Tibial nerve (tissue), 4 donors: ENCODE data around the gene MRPL36. TPM values are rescaled to one million over a fixed set of nuclear protein-coding genes. Genes with fewer than 3 reads are reported as not detected.

Experiments
- DNase-seq, 2 donors: peaks; one replicate each; pipeline ENCODE4 v3.0.0-alpha.2; 2019; ENCODE audit warnings: low spot score in 2 of 2
- H3K27ac ChIP-seq, 4 donors: fragments of 200-600 bp; sonication (generic) in 3 of 4; one replicate each; pipeline ENCODE4 v1.5.1; 2017 to 2019; ENCODE audit warnings: mild to moderate bottlenecking in 1 of 4
- H3K27me3 ChIP-seq, 2 donors: fragments of 200-600 bp; sonication (generic) in 1 of 2; one replicate each; pipeline versions ENCODE4 v1.5.1 to v1.6.0; 2017 to 2019
- H3K36me3 ChIP-seq, 3 donors: fragments of 200-600 bp; sonication (generic); one replicate each; pipeline ENCODE4 v1.5.1; 2018 to 2019
- H3K4me1 ChIP-seq, 4 donors: fragments of 200-600 bp; sonication (generic) in 3 of 4; one replicate each; pipeline ENCODE4 v1.5.1; 2017 to 2019
- H3K4me3 ChIP-seq, 4 donors: fragments of 200-600 bp; sonication (generic) in 3 of 4; one replicate each; pipeline ENCODE4 v1.5.1; 2017 to 2019; ENCODE audit warnings: mild to moderate bottlenecking in 1 of 4, moderate library complexity in 1 of 4
- H3K9me3 ChIP-seq, 4 donors: fragments of 200-600 bp; sonication (generic) in 3 of 4; one replicate each; pipeline ENCODE4 v1.5.1; 2017 to 2019
- EP300 ChIP-seq, 2 donors: sonication (generic); formaldehyde crosslinking; IDR thresholded peaks; one replicate each; pipeline ENCODE4 v1.6.1; 2017; ENCODE audit warnings: antibody characterized with exemption in 2 of 2, mild to moderate bottlenecking in 1 of 2
- POLR2A ChIP-seq, 2 donors: fragments of 450-650 bp; IDR thresholded peaks; one replicate each; pipeline ENCODE4 v1.6.1; 2017; ENCODE audit warnings: antibody characterized with exemption in 2 of 2, mild to moderate bottlenecking in 2 of 2, moderate library complexity in 2 of 2
- WGBS, 2 donors: methylation state at CpG; one replicate each; pipeline ENCODE4 v1.1.5; 2018; 5-methylcytosine and 5-hydroxymethylcytosine counted together
- total RNA-seq, 4 donors: library from RNA; depleted of rRNA; stranded (reverse); fragments of >200 nt; gene quantifications; one replicate each; pipeline ENCODE4 v1.1.0, GENCODE V29; 2016
- TF ChIP-seq, protein P1 (sequence below), 5 experiments: fragments of 200-600 bp in 3 of 5; fragments of 450-650 bp in 2 of 5; sonication (generic) in 3 of 5; IDR thresholded peaks; one replicate each; pipeline ENCODE4 v1.5.1; 2016 to 2019; ENCODE audit warnings: antibody characterized with exemption in 5 of 5, mild to moderate bottlenecking in 3 of 5, moderate library complexity in 2 of 5

Gene MRPL36
- total RNA-seq, 4 donors from 2014 or later: 18.2 to 54.0 (median 27.8) TPM

GRCh38 chr5:1826235-1826980, 26.8 kb upstream of the MRPL36 start:
- 83 to 86% methylated on average over 20 to 22 of the region's 26 CpGs for WGBS, 2 donors
- Histone ChIP-seq H3K27me3 (no peaks in the 10 kb centered on the region), H3K36me3 (peaks cover 0 to 81% (median 2%) of the 10 kb centered on the region in 3 donors), H3K4me1 (no peaks in the 10 kb centered on the region), H3K4me3 (no peak overlapping the region), H3K9me3 (peaks cover 0 to 5% (median 0%) of the 10 kb centered on the region in 4 donors), H3K27ac (no peak overlapping the region)
- no peak for TF ChIP-seq EP300 (IDR thresholded peaks at IDR 0.05)
- DNase-seq: no peak

- 94 to 96% methylated on average over 18 to 23 of the region's 27 CpGs for WGBS, 2 donors
- no peaks in the 10 kb centered on the region for H3K4me1 ChIP-seq
- peaks cover 0 to 5% (median 0%) of the 10 kb centered on the region in 4 donors for H3K9me3 ChIP-seq
- no peak for DNase-seq
- no peak overlapping the region for H3K27ac ChIP-seq
- H3K27me3 ChIP-seq: no peaks in the 10 kb centered on the region
- TF ChIP-seq, protein P1, sequence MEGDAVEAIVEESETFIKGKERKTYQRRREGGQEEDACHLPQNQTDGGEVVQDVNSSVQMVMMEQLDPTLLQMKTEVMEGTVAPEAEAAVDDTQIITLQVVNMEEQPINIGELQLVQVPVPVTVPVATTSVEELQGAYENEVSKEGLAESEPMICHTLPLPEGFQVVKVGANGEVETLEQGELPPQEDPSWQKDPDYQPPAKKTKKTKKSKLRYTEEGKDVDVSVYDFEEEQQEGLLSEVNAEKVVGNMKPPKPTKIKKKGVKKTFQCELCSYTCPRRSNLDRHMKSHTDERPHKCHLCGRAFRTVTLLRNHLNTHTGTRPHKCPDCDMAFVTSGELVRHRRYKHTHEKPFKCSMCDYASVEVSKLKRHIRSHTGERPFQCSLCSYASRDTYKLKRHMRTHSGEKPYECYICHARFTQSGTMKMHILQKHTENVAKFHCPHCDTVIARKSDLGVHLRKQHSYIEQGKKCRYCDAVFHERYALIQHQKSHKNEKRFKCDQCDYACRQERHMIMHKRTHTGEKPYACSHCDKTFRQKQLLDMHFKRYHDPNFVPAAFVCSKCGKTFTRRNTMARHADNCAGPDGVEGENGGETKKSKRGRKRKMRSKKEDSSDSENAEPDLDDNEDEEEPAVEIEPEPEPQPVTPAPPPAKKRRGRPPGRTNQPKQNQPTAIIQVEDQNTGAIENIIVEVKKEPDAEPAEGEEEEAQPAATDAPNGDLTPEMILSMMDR (IDR thresholded peaks at IDR 0.05): no peak
- TF ChIP-seq POLR2A (IDR thresholded peaks at IDR 0.05) (no peak), EP300 (IDR thresholded peaks at IDR 0.05) (no peak)
- peaks cover 0 to 86% (median 2%) of the 10 kb centered on the region in 3 donors for H3K36me3 ChIP-seq
- H3K4me3 ChIP-seq: no peak overlapping the region
These were observed 25.5 kb upstream of the MRPL36 start for GRCh38 chr5:1824903-1825841.

- H3K4me1 ChIP-seq: no peaks in the 10 kb centered on the region
- peaks cover 0 to 6% (median 0%) of the 10 kb centered on the region in 4 donors for H3K9me3 ChIP-seq
- TF ChIP-seq, protein P1 (IDR thresholded peaks at IDR 0.05): no peak
- TF ChIP-seq EP300 (IDR thresholded peaks at IDR 0.05) (no peak), POLR2A (IDR thresholded peaks at IDR 0.05) (no peak)
- H3K27ac ChIP-seq: no peak overlapping the region
- 88 to 96% methylated on average over 25 of the region's 25 CpGs for WGBS, 2 donors
- H3K36me3 ChIP-seq: peaks cover 0 to 88% (median 2%) of the 10 kb centered on the region in 3 donors
- no peak overlapping the region for H3K4me3 ChIP-seq
- DNase-seq: no peak
- no peaks in the 10 kb centered on the region for H3K27me3 ChIP-seq
These were observed 24.6 kb upstream of the MRPL36 start for GRCh38 chr5:1824109-1824821.

DNA sequence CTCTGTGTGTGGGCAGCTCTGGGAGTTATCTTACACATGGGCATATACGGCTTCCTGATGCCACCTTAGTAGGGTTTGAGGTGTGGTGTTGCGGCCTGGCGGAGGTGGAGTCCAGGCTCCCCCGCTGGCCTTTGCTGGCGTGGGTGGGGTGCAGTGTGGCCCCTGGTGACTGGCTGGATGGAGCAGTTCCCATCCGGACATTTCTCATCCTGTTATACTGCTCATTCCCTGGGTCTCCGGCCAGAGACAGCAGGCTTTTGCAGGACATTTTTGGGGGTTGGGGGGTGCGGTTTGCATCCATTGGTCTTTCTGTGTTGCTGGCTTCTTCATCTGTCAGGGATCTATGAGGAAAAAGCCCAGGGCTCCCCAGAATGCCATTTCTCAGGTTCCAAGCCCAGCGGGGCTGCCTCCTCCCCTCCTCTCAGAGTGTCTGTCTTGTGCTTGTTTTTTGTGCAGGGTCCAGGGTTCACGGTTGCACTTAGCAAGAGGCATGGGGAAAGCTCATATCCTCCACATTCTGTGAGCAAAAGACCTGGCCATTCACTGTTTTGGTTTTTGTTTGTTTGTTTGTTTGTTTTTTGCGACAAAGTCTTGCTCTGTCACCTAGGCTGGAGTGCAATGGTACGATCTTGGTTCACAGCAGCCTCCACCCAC, 23.9 kb upstream of the MRPL36 start:
- Histone ChIP-seq H3K9me3 (peaks cover 0 to 12% (median 0%) of the 10 kb centered on the region in 4 donors), H3K4me1 (no peaks in the 10 kb centered on the region), H3K36me3 (peaks cover 0 to 93% (median 2%) of the 10 kb centered on the region in 3 donors), H3K4me3 (no peak overlapping the region), H3K27me3 (no peaks in the 10 kb centered on the region), H3K27ac (no peak overlapping the region)
- DNase-seq: no peak
- no peak for TF ChIP-seq EP300 (IDR thresholded peaks at IDR 0.05)
- no peak for TF ChIP-seq POLR2A (IDR thresholded peaks at IDR 0.05)
- TF ChIP-seq, protein P1 (IDR thresholded peaks at IDR 0.05): no peak
- WGBS, 2 donors: 80 to 95% methylated on average over 12 of the region's 12 CpGs

DNA sequence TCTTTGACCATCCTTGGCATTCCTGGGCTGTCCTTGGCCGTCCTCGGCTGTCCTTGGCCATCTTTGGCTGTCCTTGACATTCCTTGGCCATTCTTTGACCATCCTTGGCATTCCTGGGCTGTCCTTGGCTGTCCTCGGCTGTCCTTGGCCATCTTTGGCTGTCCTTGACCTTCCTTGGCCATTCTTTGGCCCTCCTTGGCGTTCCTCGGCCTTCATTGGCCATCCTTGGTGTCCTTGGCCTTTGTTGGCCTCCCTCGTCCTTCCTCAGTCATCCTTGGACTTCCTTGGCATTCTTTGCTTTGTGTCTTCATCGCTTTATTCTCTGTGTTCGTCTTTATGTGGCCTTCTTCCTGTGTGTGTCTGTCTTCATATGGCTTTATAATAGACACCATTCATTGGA, 22.2 kb upstream of the MRPL36 start:
- DNase-seq: no peak
- peaks cover 0 to 100% (median 2%) of the 10 kb centered on the region in 3 donors for H3K36me3 ChIP-seq

More for the DNA sequence above, 22.2 kb upstream of the MRPL36 start:
- Histone ChIP-seq H3K27me3 (no peaks in the 10 kb centered on the region), H3K4me3 (no peak overlapping the region), H3K4me1 (no peaks in the 10 kb centered on the region), H3K9me3 (peaks cover 0 to 6% (median 0%) of the 10 kb centered on the region in 4 donors), H3K27ac (no peak overlapping the region)
- WGBS, 2 donors: 87 to 88% methylated on average over 8 of the region's 8 CpGs
- TF ChIP-seq EP300 (IDR thresholded peaks at IDR 0.05) (no peak), POLR2A (IDR thresholded peaks at IDR 0.05) (no peak)
- TF ChIP-seq, protein P1 (IDR thresholded peaks at IDR 0.05): no peak
